ENCODE data around the gene GSTO1.

DNA sequence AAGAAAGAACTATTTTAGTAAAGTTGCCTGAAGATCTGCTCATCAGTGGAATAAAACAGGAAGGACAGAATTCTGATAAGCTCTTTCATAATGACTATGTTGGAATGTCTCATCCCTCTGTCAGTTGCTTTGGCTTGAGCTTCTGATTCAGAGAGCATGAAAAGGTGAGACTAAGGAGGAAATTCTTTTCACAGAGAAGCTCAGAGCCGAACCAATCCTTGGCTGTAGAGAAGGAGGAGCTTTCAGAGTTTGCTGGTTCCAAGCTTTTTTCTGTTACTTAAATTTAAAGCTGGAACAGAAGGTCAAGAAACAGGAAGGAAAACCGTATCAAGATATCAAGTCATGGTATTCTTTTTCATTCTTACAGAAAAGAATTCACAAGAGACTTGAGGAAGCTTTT is 38.3 kb downstream of the GSTO1 start:
- TF ChIP-seq POLR2A (IDR thresholded peaks at IDR 0.05; ENCODE audit: low read length) (no peak), GATA1 (IDR thresholded peaks at IDR 0.05; ENCODE audit: low read depth, low read length) (no peak)
